Right hindlimb (tissue), 1 donor: ENCODE measurements around the gene REXO5.
A peak's percentile ranks its signal among the peaks of the same experiment; 100 is the strongest.
"Not testable (repeated sequence)": the region's sequence is repeated elsewhere in the genome, so short reads cannot be mapped to it uniquely, and the experiment has no call there.

Experiments used
- DNase-seq: peaks from one replicate; pipeline ENCODE4 v3.0.0-alpha.2; 2018

REXO5 gene

GRCh38 chr16:20803561-20804214, 2.6 kb upstream of the REXO5 start:
- no peak for DNase-seq

DNA sequence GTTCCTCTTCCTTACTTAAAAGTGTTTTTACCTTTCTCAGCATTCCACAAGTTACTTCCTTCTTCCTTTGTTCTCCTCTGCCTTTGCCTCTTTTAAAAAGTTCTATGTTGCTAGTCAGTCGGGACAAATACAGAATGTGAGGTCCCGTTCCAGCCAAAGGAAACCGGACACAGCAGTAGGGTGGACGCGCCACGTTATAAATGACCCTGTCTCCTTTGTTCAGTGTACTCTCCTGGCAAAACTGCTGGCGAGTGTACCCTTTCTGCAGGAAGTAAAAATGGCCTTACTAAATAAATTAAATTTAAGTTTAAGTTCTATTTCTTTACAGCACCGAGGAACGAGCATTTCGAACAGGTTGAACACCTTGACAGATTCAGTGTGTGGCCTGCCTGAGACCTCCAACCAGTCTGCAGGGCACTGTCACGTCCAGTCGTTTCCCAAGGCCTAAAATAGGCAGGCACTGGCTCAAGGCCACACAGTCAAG, 601 bp upstream of the REXO5 start:
- DNase-seq, result not testable (repeated sequence)

GRCh38 chr16:20807862-20808261, 1.5 kb downstream of the REXO5 start:
- no peak for DNase-seq

DNA sequence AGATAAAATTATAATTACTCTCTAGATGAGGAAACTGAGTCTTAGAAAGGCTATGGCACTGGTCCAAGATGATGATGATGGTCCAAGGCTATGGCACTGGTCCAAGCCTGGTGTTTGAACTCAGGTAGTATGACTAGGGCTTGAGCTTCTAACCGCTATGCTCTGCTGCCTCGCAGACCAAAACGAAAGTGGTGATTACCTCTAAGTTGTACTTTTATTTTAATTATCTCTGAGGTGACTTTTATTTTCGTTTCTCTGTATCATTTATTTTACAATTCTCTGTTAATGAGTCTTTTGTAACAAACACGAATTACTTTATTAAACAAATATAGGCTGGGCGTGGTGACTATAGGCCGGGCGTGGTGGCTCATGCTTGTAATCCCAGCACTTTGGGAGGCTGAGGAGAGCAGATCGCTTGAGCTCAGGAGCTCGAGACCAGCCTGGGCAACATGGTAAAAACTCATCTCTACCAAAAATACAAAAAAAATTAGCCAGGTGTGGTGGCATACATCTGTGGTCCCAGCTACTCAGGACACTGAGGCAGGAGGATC, 5.6 kb downstream of the REXO5 start:
- DNase-seq, result no peak

GRCh38 chr16:20812510-20812909, 6.2 kb downstream of the REXO5 start:
- no peak for DNase-seq

- no peak for DNase-seq
These were observed 8.5 kb downstream of the REXO5 start for GRCh38 chr16:20814784-20815183.

- DNase-seq, result no peak
These were observed 12.7 kb downstream of the REXO5 start for GRCh38 chr16:20818929-20819585.

- no peak for DNase-seq
These were observed 15.4 kb downstream of the REXO5 start for GRCh38 chr16:20821682-20822081.

DNA sequence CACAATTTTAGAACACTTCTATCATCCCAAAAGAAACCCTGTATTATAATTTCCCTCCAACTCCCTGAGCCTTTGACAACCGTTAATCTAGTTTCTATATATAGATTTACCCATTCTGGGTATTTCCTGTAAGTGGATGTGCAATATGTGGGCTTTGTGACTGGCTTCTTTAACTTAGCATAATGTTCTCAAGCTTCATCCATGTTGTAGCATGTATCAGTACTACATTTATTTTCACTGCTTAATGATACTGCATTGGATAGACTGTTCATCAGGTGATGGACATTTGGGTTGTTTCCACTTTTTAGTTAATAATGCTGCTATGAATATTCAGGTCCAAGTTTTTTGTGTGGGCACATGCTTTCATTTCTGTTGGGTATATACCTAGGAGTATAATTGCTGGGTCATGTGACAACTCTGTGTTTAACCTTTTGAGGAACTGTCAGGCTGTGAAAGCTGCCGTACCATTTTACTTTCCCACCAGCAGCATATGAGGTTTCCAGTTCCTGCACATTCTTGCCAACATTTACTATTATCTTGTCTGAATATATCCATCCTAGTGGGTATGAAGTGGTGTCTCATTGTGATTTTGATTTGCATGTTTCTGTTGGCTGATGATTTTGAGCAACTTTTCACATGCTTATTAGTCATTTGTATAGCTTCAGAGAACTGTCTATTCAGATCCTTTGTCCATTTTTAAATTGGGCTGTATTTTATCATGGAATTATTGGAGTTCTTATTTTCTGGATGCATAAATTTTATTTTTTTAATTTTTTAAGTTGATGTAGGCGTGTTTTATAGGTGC, 16.4 kb downstream of the REXO5 start:
- no peak for DNase-seq

GRCh38 chr16:20826039-20826566, 19.8 kb downstream of the REXO5 start:
- DNase-seq, result no peak

DNA sequence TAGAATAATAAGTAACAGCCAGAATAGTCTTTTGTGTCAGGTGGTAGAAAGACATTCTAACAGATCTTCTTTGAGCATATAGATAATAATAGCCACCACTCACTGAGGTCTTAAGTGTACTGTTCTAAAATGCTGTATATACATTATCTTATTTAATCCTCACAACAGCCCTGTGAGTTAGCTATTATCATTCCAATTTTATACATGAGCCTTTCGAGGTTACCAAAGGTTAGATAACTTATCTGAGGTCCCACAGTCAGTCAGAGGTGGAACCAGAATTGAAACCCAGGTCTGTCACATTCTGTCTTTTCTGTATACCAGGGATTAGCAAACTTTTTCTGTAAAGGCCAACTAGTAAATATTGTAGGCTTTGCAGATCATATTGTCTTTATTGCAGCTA, 23.2 kb downstream of the REXO5 start:
- no peak for DNase-seq

- DNase-seq, result no peak
These were observed 24.0 kb downstream of the REXO5 start for GRCh38 chr16:20830372-20830771.

DNA sequence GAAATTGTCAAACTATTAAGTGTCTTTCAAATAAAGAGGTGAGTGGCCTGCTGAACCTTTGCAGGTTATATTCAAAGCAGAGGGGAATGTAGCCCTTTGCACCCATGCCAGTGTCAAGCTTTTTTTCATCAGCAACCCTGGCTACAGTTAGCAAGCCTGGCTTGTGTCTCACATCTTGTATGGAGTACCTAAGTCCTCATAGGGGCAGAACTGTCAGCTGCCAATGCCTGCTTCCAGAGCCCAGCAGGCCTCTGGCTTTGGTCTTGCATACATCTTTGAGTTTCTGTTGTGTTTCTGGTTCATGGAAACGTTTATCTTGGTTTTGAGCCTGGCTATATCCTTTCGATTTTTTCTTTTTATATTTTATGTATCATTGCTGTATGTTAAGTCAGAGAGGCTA, 26.8 kb downstream of the REXO5 start:
- no peak for DNase-seq

GRCh38 chr16:20838240-20838639, 31.9 kb downstream of the REXO5 start:
- DNase-seq, result no peak

- no peak for DNase-seq
These were observed 33.2 kb downstream of the REXO5 start for GRCh38 chr16:20839504-20839903.

DNA sequence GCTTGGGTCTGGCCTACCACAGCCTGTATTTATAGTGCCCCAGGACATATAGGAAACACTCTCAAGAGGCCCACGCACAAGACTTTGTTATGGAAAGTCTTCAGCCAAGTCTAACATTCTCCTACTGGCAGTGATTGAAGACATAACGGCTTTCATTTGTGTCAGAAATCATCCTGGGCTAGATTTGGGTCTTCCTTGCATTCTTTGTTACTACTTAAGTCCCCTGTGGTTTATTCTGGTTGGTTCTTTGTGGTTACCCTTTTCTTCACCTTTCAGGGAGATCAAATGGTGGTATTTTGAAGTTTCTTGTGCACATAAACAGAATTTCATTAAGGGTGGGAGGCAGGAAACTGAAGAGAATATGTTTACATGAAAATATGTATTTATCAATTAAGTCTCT, 37.7 kb downstream of the REXO5 start:
- no peak for DNase-seq

- no peak for DNase-seq
These were observed 38.3 kb downstream of the REXO5 start for GRCh38 chr16:20844588-20844987.

GRCh38 chr16:20846030-20846429, 39.7 kb downstream of the REXO5 start:
- DNase-seq, result no peak

- no peak for DNase-seq
These were observed 40.2 kb downstream of the REXO5 start for GRCh38 chr16:20846551-20846950.

DNA sequence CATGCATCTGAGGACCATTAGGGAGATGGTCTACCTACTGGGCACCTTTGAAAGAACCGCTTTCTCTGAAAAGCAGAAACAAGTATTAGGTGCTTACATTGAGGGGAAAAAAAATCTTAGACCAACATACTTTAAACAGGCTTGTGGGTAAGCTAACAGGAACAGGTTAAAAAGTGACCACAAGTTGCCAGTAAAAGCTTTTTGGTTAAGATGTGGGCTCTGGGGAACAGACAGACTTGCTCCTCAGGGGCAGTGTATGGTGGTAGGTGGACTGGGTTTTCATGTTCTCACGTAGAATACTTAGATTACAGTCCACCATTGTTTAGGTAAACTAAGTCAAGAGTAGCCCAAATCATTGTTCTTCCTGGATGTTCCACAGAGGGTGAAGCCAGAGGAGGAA, 41.2 kb downstream of the REXO5 start:
- DNase-seq, result no peak

GRCh38 chr16:20849589-20850390, 43.5 kb downstream of the REXO5 start:
- peak; percentile 78 for DNase-seq

- no peak for DNase-seq
These were observed 44.7 kb downstream of the REXO5 start for GRCh38 chr16:20850981-20851380.
